A549 treated with RU486 at 1 μM for 4 hours (cell line): ENCODE results near the gene C1orf146. TPM values are rescaled to one million over a fixed set of nuclear protein-coding genes. Genes with fewer than 3 reads are reported as not detected.

Experiments
- total RNA-seq: library from RNA; stranded (reverse); fragments of 200-300 nt; extraction: Qiagen RNA extraction; gene quantifications from 5 replicates; pipeline ENCODE4 v1.2.3, GENCODE V29; 2022; ENCODE audit warnings: low read depth

C1orf146 gene
- not detected in 5 replicates for total RNA-seq

GRCh38 chr1:92217721-92218120, at the start of gene C1orf146:
Gene C1orf146 (plus strand): TSS chr1:92217915. CDS start chr1:92231421, 13,506 bp downstream.

Other genes with a start within 250 kb of the C1orf146 start
- 0.41 to 1.0 TPM (median 0.53 TPM) in 5 replicates for gene EPHX4, start 187.9 kb upstream of the C1orf146 start, total RNA-seq
- not detected in 5 replicates for gene SETSIP, start 142.5 kb upstream of the C1orf146 start, total RNA-seq
- gene BTBD8, start 137.6 kb upstream of the C1orf146 start, total RNA-seq, result 0.23 to 0.86 TPM (median 0.55 TPM) in 5 replicates
- 1.9 to 8.2 TPM (median 7.2 TPM) in 5 replicates for gene GLMN, start 81.1 kb downstream of the C1orf146 start, total RNA-seq
- gene RPAP2, start 81.1 kb downstream of the C1orf146 start, total RNA-seq, result 4.9 to 12.0 TPM (median 11.0 TPM) in 5 replicates